ENCODE measurements around the gene CD300LF.

DNA sequence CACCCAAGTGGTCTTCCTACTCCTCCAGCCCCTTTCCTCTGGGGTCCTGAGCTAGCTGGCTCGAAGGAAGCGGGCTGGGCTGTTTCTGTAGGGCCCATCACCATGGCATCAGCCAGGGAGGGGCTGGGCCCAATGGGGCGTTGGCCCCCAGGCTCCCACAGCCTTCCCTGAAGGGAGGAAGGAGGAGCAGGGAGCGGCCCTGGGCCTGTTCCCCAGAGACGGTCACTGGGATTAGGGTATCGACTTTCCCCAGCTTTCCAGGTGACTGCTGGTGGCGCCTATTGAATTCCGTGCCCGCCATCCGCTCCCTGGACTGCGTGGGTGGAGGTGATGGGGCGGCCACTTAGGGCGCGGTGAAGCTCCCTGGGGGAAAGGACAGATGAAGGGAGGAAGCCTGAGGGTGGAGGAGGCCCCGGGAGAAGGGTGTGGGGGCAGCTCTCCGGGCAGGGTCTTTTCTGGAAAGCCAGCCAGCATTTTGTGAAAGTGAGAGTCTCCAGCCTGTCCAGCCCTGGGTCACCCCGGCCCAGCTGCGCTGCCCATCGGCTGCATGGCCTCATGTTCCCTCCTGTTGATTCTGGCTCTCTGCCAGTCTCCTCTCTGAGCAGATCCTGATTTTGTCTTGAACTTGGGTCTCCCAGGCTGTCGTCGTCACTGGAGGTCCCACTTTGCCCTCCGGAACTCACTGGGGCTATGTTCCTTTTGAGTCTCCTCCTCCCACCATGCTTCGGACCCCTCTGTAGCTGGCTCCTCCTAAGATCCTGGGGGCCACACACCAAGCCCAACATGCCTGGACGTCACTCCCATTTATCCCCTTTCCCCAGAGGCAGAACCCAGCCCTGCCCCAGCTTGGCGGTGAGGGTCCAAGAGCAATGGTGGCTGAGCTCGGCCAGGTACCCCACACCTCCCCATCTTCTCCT, 45.5 kb upstream of the CD300LF start:
- TF ChIP-seq, protein P1, sequence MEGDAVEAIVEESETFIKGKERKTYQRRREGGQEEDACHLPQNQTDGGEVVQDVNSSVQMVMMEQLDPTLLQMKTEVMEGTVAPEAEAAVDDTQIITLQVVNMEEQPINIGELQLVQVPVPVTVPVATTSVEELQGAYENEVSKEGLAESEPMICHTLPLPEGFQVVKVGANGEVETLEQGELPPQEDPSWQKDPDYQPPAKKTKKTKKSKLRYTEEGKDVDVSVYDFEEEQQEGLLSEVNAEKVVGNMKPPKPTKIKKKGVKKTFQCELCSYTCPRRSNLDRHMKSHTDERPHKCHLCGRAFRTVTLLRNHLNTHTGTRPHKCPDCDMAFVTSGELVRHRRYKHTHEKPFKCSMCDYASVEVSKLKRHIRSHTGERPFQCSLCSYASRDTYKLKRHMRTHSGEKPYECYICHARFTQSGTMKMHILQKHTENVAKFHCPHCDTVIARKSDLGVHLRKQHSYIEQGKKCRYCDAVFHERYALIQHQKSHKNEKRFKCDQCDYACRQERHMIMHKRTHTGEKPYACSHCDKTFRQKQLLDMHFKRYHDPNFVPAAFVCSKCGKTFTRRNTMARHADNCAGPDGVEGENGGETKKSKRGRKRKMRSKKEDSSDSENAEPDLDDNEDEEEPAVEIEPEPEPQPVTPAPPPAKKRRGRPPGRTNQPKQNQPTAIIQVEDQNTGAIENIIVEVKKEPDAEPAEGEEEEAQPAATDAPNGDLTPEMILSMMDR (IDR thresholded peaks at IDR 0.05), result no peak
- no peak for TF ChIP-seq POLR2A (IDR thresholded peaks at IDR 0.05)
- TF ChIP-seq POLR2AphosphoS5 (IDR thresholded peaks at IDR 0.05), result peak; percentile 29

Measured in prostate gland (tissue), 2 donors.